Adipose tissue (tissue), 3 donors: ENCODE results near the gene LGR6. TPM values are rescaled to one million over a fixed set of nuclear protein-coding genes. Genes with fewer than 3 reads are reported as not detected.
"Not testable (repeated sequence)": the region's sequence is repeated elsewhere in the genome, so short reads cannot be mapped to it uniquely, and the experiment has no call there.

Source experiments
- H3K27ac ChIP-seq: one replicate; pipeline ENCODE4 v1.5.1; 2013; ENCODE audit warnings: low read depth, low read length
- WGBS, 3 donors: extraction: QIAGEN DNeasy Blood & Tissue Kit; methylation state at CpG; one replicate each; pipeline ENCODE4 v1.1.7; 2013; 5-methylcytosine and 5-hydroxymethylcytosine counted together
- polyA plus RNA-seq, 3 donors: library from polyadenylated mRNA; stranded (reverse); fragments of 200-250 nt; gene quantifications; one replicate each; pipeline ENCODE4 v1.2.3, GENCODE V29; 2013
- donor health status: healthy with polysubstance abuse.
- donor health status: Bipolar disorder and iron deficiency.
- donor health status: healthy.

The LGR6 gene
- polyA plus RNA-seq, 3 donors = 0.05 to 1.0 (median 0.28) TPM

GRCh38 chr1:202171292-202172014, 22.1 kb upstream of the LGR6 start:
- 92 to 95% (median 93%) methylated on average over 11 of the region's 11 CpGs for WGBS, 3 donors
- H3K27ac ChIP-seq = no peak overlapping the region

- WGBS, 3 donors = 92 to 95% (median 94%) methylated on average over 5 of the region's 5 CpGs
- no peak overlapping the region for H3K27ac ChIP-seq
These were observed 21.6 kb upstream of the LGR6 start for GRCh38 chr1:202172015-202172355.

GRCh38 chr1:202173993-202174392, 19.6 kb upstream of the LGR6 start:
- WGBS, 3 donors = 80 to 91% (median 80%) methylated on average over 7 of the region's 7 CpGs
- H3K27ac ChIP-seq = no peak overlapping the region

- 85 to 90% (median 88%) methylated on average over 29 of the region's 29 CpGs for WGBS, 3 donors
- no peak overlapping the region for H3K27ac ChIP-seq
These were observed 16.4 kb upstream of the LGR6 start for GRCh38 chr1:202176949-202177927.

GRCh38 chr1:202179828-202180750, 13.5 kb upstream of the LGR6 start:
- H3K27ac ChIP-seq = no peak overlapping the region
- WGBS, 3 donors = 70 to 78% (median 77%) methylated on average over 19 of the region's 19 CpGs

- 54 to 83% (median 62%) methylated on average over 2 of the region's 2 CpGs for WGBS, 3 donors
- not testable (repeated sequence) for H3K27ac ChIP-seq
These were observed 12.9 kb upstream of the LGR6 start for GRCh38 chr1:202180751-202181139.

GRCh38 chr1:202181586-202181985, 12.0 kb upstream of the LGR6 start:
- H3K27ac ChIP-seq = no peak overlapping the region
- 81 to 86% (median 83%) methylated on average over 7 of the region's 7 CpGs for WGBS, 3 donors

GRCh38 chr1:202182040-202182877, 11.3 kb upstream of the LGR6 start:
- 85 to 93% (median 86%) methylated on average over 8 of the region's 8 CpGs for WGBS, 3 donors
- H3K27ac ChIP-seq = no peak overlapping the region

GRCh38 chr1:202184750-202185460, 8.7 kb upstream of the LGR6 start:
- H3K27ac ChIP-seq = no peak overlapping the region
- WGBS, 3 donors = 16 to 19% (median 18%) methylated on average over 19 of the region's 19 CpGs

GRCh38 chr1:202186327-202186726, 7.3 kb upstream of the LGR6 start:
- H3K27ac ChIP-seq = no peak overlapping the region
- WGBS, 3 donors = 69 to 90% (median 88%) methylated on average over 7 of the region's 7 CpGs

GRCh38 chr1:202187041-202187671, 6.4 kb upstream of the LGR6 start:
- WGBS, 3 donors = 61 to 71% (median 68%) methylated on average over 8 of the region's 8 CpGs
- no peak overlapping the region for H3K27ac ChIP-seq

- 60 to 71% (median 62%) methylated on average over 8 of the region's 8 CpGs for WGBS, 3 donors
- no peak overlapping the region for H3K27ac ChIP-seq
These were observed 5.7 kb upstream of the LGR6 start for GRCh38 chr1:202187697-202188407.

- H3K27ac ChIP-seq = no peak overlapping the region
- 50 to 61% (median 58%) methylated on average over 20 of the region's 20 CpGs for WGBS, 3 donors
These were observed 4.4 kb upstream of the LGR6 start for GRCh38 chr1:202189001-202189790.

GRCh38 chr1:202189918-202190715, 3.5 kb upstream of the LGR6 start:
- no peak overlapping the region for H3K27ac ChIP-seq
- 71 to 86% (median 81%) methylated on average over 7 of the region's 7 CpGs for WGBS, 3 donors

- 81 to 92% (median 87%) methylated on average over 11 to 17 of the region's 33 CpGs for WGBS, 3 donors
- not testable (repeated sequence) for H3K27ac ChIP-seq
These were observed 2.2 kb upstream of the LGR6 start for GRCh38 chr1:202191391-202191790.
